PC-3 (cell line): ENCODE results near the gene PATL2. TPM values are rescaled to one million over a fixed set of nuclear protein-coding genes. Genes with fewer than 3 reads are reported as not detected.

ENCODE experiments used
- ATAC-seq: fragments of 200-7000 bp; cut with Tn5 transposase; 2 replicates; pipeline ENCODE4 v1.9.1; 2020; ENCODE audit warnings: mild to moderate bottlenecking, moderate library complexity
- BruUV-seq: library from RNA; stranded (reverse); fragments of 400-500 nt; replicated peaks from 2 replicates; lab custom pipeline; 2021; lab: Mats Ljungman, UMichigan
- CTCF ChIA-PET: fragments of 300-600 bp; sonication (Branson Sonifier 250); formaldehyde crosslinking; loops from one replicate; lab custom pipeline; 2022; ENCODE audit warnings: antibody characterized with exemption; lab: Charles Lee
- POLR2A ChIA-PET: fragments of 300-600 bp; sonication (Branson Sonifier 250); formaldehyde crosslinking; loops from one replicate; lab custom pipeline; 2022; ENCODE audit warnings: antibody characterized with exemption; ENCODE audit not compliant: unreplicated experiment; lab: Charles Lee
- DNase-seq: peaks from one replicate; pipeline ENCODE4 v3.0.0-alpha.2; 2015
- H2AFZ ChIP-seq: fragments of 300-600 bp; sonication (generic); 2 replicates; pipeline ENCODE4 v1.6.0; 2016; ENCODE audit warnings: antibody characterized with exemption, low read length
- H3F3A ChIP-seq: fragments of 300-600 bp; sonication (generic); one replicate; pipeline ENCODE4 v1.6.0; 2017; ENCODE audit warnings: antibody characterized with exemption, low read length, control low read depth, mild to moderate bottlenecking; ENCODE audit not compliant: unreplicated experiment
- H3K27ac ChIP-seq: fragments of 300-600 bp; sonication (generic); 2 replicates; pipeline ENCODE4 v1.5.1; 2016; ENCODE audit warnings: mild to moderate bottlenecking, low read length
- H3K27me3 ChIP-seq: fragments of 300-600 bp; sonication (generic); 2 replicates; pipeline ENCODE4 v1.6.1; 2016; ENCODE audit warnings: low read length, mixed read lengths
- H3K36me3 ChIP-seq: fragments of 300-600 bp; sonication (generic); 2 replicates; pipeline ENCODE4 v1.6.1; 2016; ENCODE audit warnings: low read depth, mixed run types, low read length, mixed read lengths
- H3K4me1 ChIP-seq: fragments of 300-600 bp; sonication (generic); 2 replicates; pipeline ENCODE4 v1.5.1; 2016; ENCODE audit warnings: low read length; ENCODE audit not compliant: insufficient read depth
- H3K4me2 ChIP-seq: fragments of 300-600 bp; sonication (generic); 2 replicates; pipeline ENCODE4 v1.6.0; 2016; ENCODE audit warnings: low read length
- H3K4me3 ChIP-seq: fragments of 300-600 bp; sonication (generic); 2 replicates; pipeline ENCODE4 v1.5.1; 2016; ENCODE audit warnings: mild to moderate bottlenecking, low read length, mixed read lengths
- H3K79me2 ChIP-seq: fragments of 300-600 bp; sonication (generic); 2 replicates; pipeline ENCODE4 v1.6.1; 2017; ENCODE audit warnings: low read length, mixed read lengths
- H3K9ac ChIP-seq: fragments of 300-600 bp; sonication (generic); 2 replicates; pipeline ENCODE4 v1.6.0; 2016; ENCODE audit warnings: mild to moderate bottlenecking, low read length
- H3K9me2 ChIP-seq: fragments of 300-600 bp; sonication (generic); replicated peaks from 2 replicates; pipeline ENCODE4 v1.6.1; 2016; ENCODE audit warnings: mixed run types, low read length, mixed read lengths
- H3K9me3 ChIP-seq: fragments of 300-600 bp; sonication (generic); 2 replicates; pipeline ENCODE4 v1.6.1; 2016; ENCODE audit warnings: low read length, mixed read lengths
- H4K20me1 ChIP-seq: fragments of 300-600 bp; sonication (generic); 2 replicates; pipeline ENCODE4 v1.6.1; 2016; ENCODE audit warnings: low read length, mixed read lengths
- CTCF ChIP-seq: fragments of 300-600 bp; sonication (generic); conservative IDR thresholded peaks from 2 replicates; pipeline ENCODE4 v1.5.1; 2017; ENCODE audit warnings: antibody characterized with exemption, low read depth, mild to moderate bottlenecking, low read length
- EZH2 ChIP-seq: fragments of 300-600 bp; sonication (generic); IDR thresholded peaks from one replicate; pipeline ENCODE4 v1.6.1; 2017; ENCODE audit warnings: antibody characterized with exemption, mild to moderate bottlenecking, low read length; ENCODE audit not compliant: unreplicated experiment
- EZH2phosphoT487 ChIP-seq: fragments of 300-600 bp; sonication (generic); IDR thresholded peaks from 2 replicates; pipeline ENCODE4 v1.6.1; 2018; ENCODE audit warnings: mild to moderate bottlenecking, antibody characterized with exemption, low read length, borderline replicate concordance
- intact Hi-C: fragments of 100-400 bp; cut with micrococcal nuclease; formaldehyde crosslinking; loops from 2 replicates; pipeline ENCODE4 v1.9.0; 2023
- total RNA-seq: library from RNA; depleted of rRNA; stranded (reverse); fragments of >200 nt; gene quantifications from 2 replicates; pipeline ENCODE4 v1.2.3, GENCODE V29; 2014

Gene PATL2
- total RNA-seq, 1 experiment from 2014 or later, result 0.15 TPM

DNA sequence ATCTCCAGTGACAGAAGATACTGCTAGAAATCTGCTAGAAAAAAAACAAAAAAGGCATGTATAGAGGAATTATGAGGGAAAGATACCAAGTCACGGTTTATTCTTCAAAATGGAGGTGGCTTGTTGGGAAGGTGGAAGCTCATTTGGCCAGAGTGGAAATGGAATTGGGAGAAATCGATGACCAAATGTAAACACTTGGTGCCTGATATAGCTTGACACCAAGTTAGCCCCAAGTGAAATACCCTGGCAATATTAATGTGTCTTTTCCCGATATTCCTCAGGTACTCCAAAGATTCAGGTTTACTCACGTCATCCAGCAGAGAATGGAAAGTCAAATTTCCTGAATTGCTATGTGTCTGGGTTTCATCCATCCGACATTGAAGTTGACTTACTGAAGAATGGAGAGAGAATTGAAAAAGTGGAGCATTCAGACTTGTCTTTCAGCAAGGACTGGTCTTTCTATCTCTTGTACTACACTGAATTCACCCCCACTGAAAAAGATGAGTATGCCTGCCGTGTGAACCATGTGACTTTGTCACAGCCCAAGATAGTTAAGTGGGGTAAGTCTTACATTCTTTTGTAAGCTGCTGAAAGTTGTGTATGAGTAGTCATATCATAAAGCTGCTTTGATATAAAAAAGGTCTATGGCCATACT lies 4.1 kb upstream of the PATL2 start:
- Histone ChIP-seq H3K4me3 (no peak overlapping the region), H2AFZ (no peak overlapping the region), H3K9ac (no peak overlapping the region), H3K27ac (no peak overlapping the region), H3K4me2 (no peak overlapping the region), H3K36me3 (peaks cover 37% of the 10 kb centered on the region), H3K9me2 (no peaks in the 10 kb centered on the region), H3K4me1 (peaks cover 6% of the 10 kb centered on the region; the same call in 1 of the 2 replicates), H3K79me2 (peaks cover 37% of the 10 kb centered on the region), H3F3A (no peaks in the 10 kb centered on the region), H4K20me1 (peaks cover 6% of the 10 kb centered on the region; the same call in 1 of the 2 replicates), H3K9me3 (no peaks in the 10 kb centered on the region), H3K27me3 (no peaks in the 10 kb centered on the region)
- DNase-seq, result no peak
- intact Hi-C loops, result no loop called here
- ChIA-PET CTCF (no interaction called here), POLR2A (no interaction called here)
- TF ChIP-seq EZH2phosphoT487 (no peak), EZH2 (no peak)
- ATAC-seq, result no peak
- BruUV-seq, result no TSS peak

DNA sequence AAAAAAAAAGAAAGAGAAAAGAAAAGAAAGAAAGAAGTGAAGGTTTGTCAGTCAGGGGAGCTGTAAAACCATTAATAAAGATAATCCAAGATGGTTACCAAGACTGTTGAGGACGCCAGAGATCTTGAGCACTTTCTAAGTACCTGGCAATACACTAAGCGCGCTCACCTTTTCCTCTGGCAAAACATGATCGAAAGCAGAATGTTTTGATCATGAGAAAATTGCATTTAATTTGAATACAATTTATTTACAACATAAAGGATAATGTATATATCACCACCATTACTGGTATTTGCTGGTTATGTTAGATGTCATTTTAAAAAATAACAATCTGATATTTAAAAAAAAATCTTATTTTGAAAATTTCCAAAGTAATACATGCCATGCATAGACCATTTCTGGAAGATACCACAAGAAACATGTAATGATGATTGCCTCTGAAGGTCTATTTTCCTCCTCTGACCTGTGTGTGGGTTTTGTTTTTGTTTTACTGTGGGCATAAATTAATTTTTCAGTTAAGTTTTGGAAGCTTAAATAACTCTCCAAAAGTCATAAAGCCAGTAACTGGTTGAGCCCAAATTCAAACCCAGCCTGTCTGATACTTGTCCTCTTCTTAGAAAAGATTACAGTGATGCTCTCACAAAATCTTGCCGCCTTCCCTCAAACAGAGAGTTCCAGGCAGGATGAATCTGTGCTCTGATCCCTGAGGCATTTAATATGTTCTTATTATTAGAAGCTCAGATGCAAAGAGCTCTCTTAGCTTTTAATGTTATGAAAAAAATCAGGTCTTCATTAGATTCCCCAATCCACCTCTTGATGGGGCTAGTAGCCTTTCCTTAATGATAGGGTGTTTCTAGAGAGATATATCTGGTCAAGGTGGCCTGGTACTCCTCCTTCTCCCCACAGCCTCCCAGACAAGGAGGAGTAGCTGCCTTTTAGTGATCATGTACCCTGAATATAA lies 2.2 kb upstream of the PATL2 start:
- ATAC-seq, result peak; percentile 4; the same call in 1 of the 2 replicates
- H3K36me3 ChIP-seq, result peaks cover 31% of the 10 kb centered on the region

More for the DNA sequence above, 2.2 kb upstream of the PATL2 start:
- no peaks in the 10 kb centered on the region for H3K9me2 ChIP-seq
- ChIA-PET POLR2A (interaction anchor here (0.6 to 3.5 kb wide), 9 partner anchors 13 to 310 kb away, joined by 3 to 28 read pairs (median 6); partner anchors contain the start of genes SORD and SPG11), CTCF (interaction anchor here (0.6 to 2.4 kb wide), 12 partner anchors 13 to 324 kb away, joined by 3 to 86 read pairs (median 4); partner anchors contain the start of genes SPG11 and TRIM69)
- no peak overlapping the region for H3K27ac ChIP-seq
- no peaks in the 10 kb centered on the region for H3K27me3 ChIP-seq
- DNase-seq, result peak; percentile 70
- H2AFZ ChIP-seq, result no peak overlapping the region
- no peaks in the 10 kb centered on the region for H3F3A ChIP-seq
- BruUV-seq, result no TSS peak
- peaks cover 6% of the 10 kb centered on the region; the same call in 1 of the 2 replicates for H4K20me1 ChIP-seq
- intact Hi-C loops, result loop anchor here (1.0 kb wide), 2 partner anchors 13 to 25 kb away; no protein-coding TSS in a partner anchor
- peak overlapping the region; percentile 85 for H3K9ac ChIP-seq
- H3K9me3 ChIP-seq, result no peaks in the 10 kb centered on the region
- H3K4me1 ChIP-seq, result peaks cover 6% of the 10 kb centered on the region; the same call in 1 of the 2 replicates
- H3K4me2 ChIP-seq, result peak overlapping the region; percentile 90
- H3K79me2 ChIP-seq, result peaks cover 37% of the 10 kb centered on the region
- peak overlapping the region; percentile 76 for H3K4me3 ChIP-seq
- TF ChIP-seq EZH2, result no peak
- no peak for TF ChIP-seq EZH2phosphoT487
- peak; percentile 66 for TF ChIP-seq CTCF
